GM20000 (cell line): ENCODE data around the gene FGD1.
"Not testable (repeated sequence)": the region's sequence is repeated elsewhere in the genome, so short reads cannot be mapped to it uniquely, and the experiment has no call there.

Source experiments
- DNase-seq: peaks from one replicate; pipeline ENCODE4 v3.0.0; 2012; ENCODE audit warnings: low spot score
- CTCF ChIP-seq: IDR thresholded peaks from 2 replicates; pipeline ENCODE4 v1.5.1; 2012; ENCODE audit warnings: mild to moderate bottlenecking, control low read depth; ENCODE audit errors: extremely low read depth, missing control alignments

FGD1 gene

GRCh38 chrX:54495814-54496516, at the start of gene FGD1:
TSS of gene FGD1 (minus strand) at chrX:54496234. CDS start at chrX:54495432, 802 bp downstream.
- TF ChIP-seq CTCF, result no peak

GRCh38 chrX:54542239-54542638, 46.2 kb upstream of the FGD1 start:
- DNase-seq, result not testable (repeated sequence)

More at GRCh38 chrX:54495814-54496516, at the start of gene FGD1:
- DNase-seq, result peak; percentile 71

GRCh38 chrX:54540289-54540688, 44.3 kb upstream of the FGD1 start:
- TF ChIP-seq CTCF, result no peak
- DNase-seq, result no peak

GRCh38 chrX:54534271-54534670, 38.2 kb upstream of the FGD1 start:
- TF ChIP-seq CTCF, result no peak
- no peak for DNase-seq

GRCh38 chrX:54530357-54530900, 34.4 kb upstream of the FGD1 start:
- TF ChIP-seq CTCF, result no peak
- no peak for DNase-seq

- no peak for TF ChIP-seq CTCF
- peak; percentile 89 for DNase-seq
Measured at GRCh38 chrX:54529552-54530356, 33.7 kb upstream of the FGD1 start, which contains the start of gene GNL3L. TSS of gene GNL3L (plus strand) at chrX:54530219. CDS start at chrX:54532567, 2,348 bp downstream.

- no peak for TF ChIP-seq CTCF
- DNase-seq, result no peak
Measured at GRCh38 chrX:54529151-54529550, 33.1 kb upstream of the FGD1 start.
